HepG2 (cell line): ENCODE measurements around the gene ZNF581. TPM values are rescaled to one million over a fixed set of nuclear protein-coding genes. Genes with fewer than 3 reads are reported as not detected.

Experiments
- ARID4A ChIP-seq: sonication (generic); formaldehyde crosslinking; IDR thresholded peaks from 2 replicates; pipeline ENCODE4 v1.5.0; 2020; ENCODE audit warnings: mild to moderate bottlenecking, missing genetic modification reagents, borderline replicate concordance
- ATF7-NPFF ChIP-seq: sonication (generic); formaldehyde crosslinking; IDR thresholded peaks from 2 replicates; pipeline ENCODE4 v1.8.1; 2023; ENCODE audit warnings: mild to moderate bottlenecking, low read depth, missing genetic modification reagents, moderate library complexity
- CREB1 ChIP-seq, 2 experiments: fragments of 450-650 bp in 1 of 2; IDR thresholded peaks; 2 replicates each; pipeline ENCODE4 v1.6.1; 2016 to 2017; ENCODE audit warnings: control low read depth in 1 of 2, mild to moderate bottlenecking in 1 of 2, missing compliant biosample characterization in 1 of 2, missing genetic modification characterization in 1 of 2
- GMEB1 ChIP-seq: sonication (generic); formaldehyde crosslinking; IDR thresholded peaks from 2 replicates; pipeline ENCODE4 v1.5.1; 2020; ENCODE audit warnings: missing genetic modification reagents, mild to moderate bottlenecking, borderline replicate concordance
- KDM5A ChIP-seq: fragments of 200-600 bp; sonication (generic); IDR thresholded peaks from 2 replicates; pipeline ENCODE4 v1.7.0; 2018; ENCODE audit warnings: antibody characterized with exemption, mild to moderate bottlenecking, low read length, borderline replicate concordance
- KLF16 ChIP-seq, 2 experiments: sonication (generic) in 1 of 2; formaldehyde crosslinking in 1 of 2; IDR thresholded peaks; 2 replicates each; pipeline versions ENCODE4 v1.6.1 to v1.8.0; 2016 to 2023; ENCODE audit warnings: missing genetic modification reagents in 2 of 2, missing compliant biosample characterization in 1 of 2
- PITX1 ChIP-seq: sonication (generic); formaldehyde crosslinking; IDR thresholded peaks from 2 replicates; pipeline ENCODE4 v1.5.1; 2020; ENCODE audit warnings: mild to moderate bottlenecking, missing genetic modification reagents
- POLR2G ChIP-seq: fragments of 200-400 bp; formaldehyde crosslinking; IDR thresholded peaks from 2 replicates; pipeline ENCODE4 v1.6.1; 2018; ENCODE audit warnings: mild to moderate bottlenecking, low read depth, low read length, moderate library complexity
- RFXAP ChIP-seq: sonication (generic); formaldehyde crosslinking; IDR thresholded peaks from 2 replicates; pipeline ENCODE4 v1.4.0; 2020; ENCODE audit warnings: missing genetic modification reagents, borderline replicate concordance
- RXRA ChIP-seq: sonication (generic); formaldehyde crosslinking; IDR thresholded peaks from 2 replicates; pipeline ENCODE4 v1.5.1; 2020; ENCODE audit warnings: missing genetic modification reagents
- TFDP2 ChIP-seq: sonication (generic); formaldehyde crosslinking; IDR thresholded peaks from 2 replicates; pipeline ENCODE4 v1.4.0; 2020; ENCODE audit warnings: missing genetic modification reagents
- ZBTB20 ChIP-seq: sonication (generic); formaldehyde crosslinking; IDR thresholded peaks from 2 replicates; pipeline ENCODE4 v1.8.1; 2023; ENCODE audit warnings: missing genetic modification reagents, low read depth, mild to moderate bottlenecking, borderline replicate concordance
- ZBTB38 ChIP-seq: sonication (generic); formaldehyde crosslinking; IDR thresholded peaks from 2 replicates; pipeline ENCODE4 v1.5.1; 2020; ENCODE audit warnings: mild to moderate bottlenecking, missing genetic modification reagents
- ZKSCAN1 ChIP-seq: fragments of 150-350 bp; IDR thresholded peaks from 2 replicates; pipeline ENCODE4 v1.6.1; 2014; ENCODE audit warnings: low read length
- ZMYM4 ChIP-seq: sonication (generic); formaldehyde crosslinking; IDR thresholded peaks from 2 replicates; pipeline ENCODE4 v1.8.1; 2023; ENCODE audit warnings: mild to moderate bottlenecking, missing genetic modification reagents
- ZNF432 ChIP-seq: sonication (generic); formaldehyde crosslinking; IDR thresholded peaks from 2 replicates; pipeline ENCODE4 v1.5.0; 2020; ENCODE audit warnings: missing genetic modification reagents, mild to moderate bottlenecking, borderline replicate concordance
- ZNF703 ChIP-seq: sonication (generic); formaldehyde crosslinking; IDR thresholded peaks from 2 replicates; pipeline ENCODE4 v1.5.1; 2020; ENCODE audit warnings: missing genetic modification reagents, mild to moderate bottlenecking, moderate library complexity, borderline replicate concordance
- ZNF766 ChIP-seq: sonication (generic); formaldehyde crosslinking; IDR thresholded peaks from 2 replicates; pipeline ENCODE4 v1.5.0; 2020; ENCODE audit warnings: missing genetic modification reagents, borderline replicate concordance
- polyA plus RNA-seq, 8 experiments: library from polyadenylated mRNA; depleted of rRNA in 3 of 8; stranded (reverse) in 7 of 8; unstranded in 1 of 8; fragments of >200 nt; fragmentation: Illumina TruSeq in 4 of 8; extraction: Trizol in 4 of 8; gene quantifications; 2 replicates each; pipeline versions ENCODE4 v1.2.1 to v1.2.3, GENCODE V29; 2011 to 2016; ENCODE audit warnings: low read depth in 4 of 8, missing spikeins in 1 of 8, mixed read lengths in 1 of 8; ENCODE audit not compliant: insufficient read depth in 1 of 8
- total RNA-seq, 5 experiments: library from RNA; depleted of rRNA; stranded (reverse); fragments of >200 nt; fragmentation: Illumina TruSeq; extraction: Trizol; gene quantifications; 2 replicates each; pipeline ENCODE4 v1.2.3, GENCODE V29; 2016; ENCODE audit warnings: low read depth in 1 of 5
- TF ChIP-seq, protein P1 (sequence below): IDR thresholded peaks from 2 replicates; pipeline ENCODE4 v1.6.1; 2016; ENCODE audit warnings: low read depth, control low read depth

The ZNF581 gene
- total and polyA plus RNA-seq, 2 of the 13 experiments (the other 11 are each of a cell fraction or from before 2014, with no cell fraction given), result 19.6 to 49.5 TPM

DNA sequence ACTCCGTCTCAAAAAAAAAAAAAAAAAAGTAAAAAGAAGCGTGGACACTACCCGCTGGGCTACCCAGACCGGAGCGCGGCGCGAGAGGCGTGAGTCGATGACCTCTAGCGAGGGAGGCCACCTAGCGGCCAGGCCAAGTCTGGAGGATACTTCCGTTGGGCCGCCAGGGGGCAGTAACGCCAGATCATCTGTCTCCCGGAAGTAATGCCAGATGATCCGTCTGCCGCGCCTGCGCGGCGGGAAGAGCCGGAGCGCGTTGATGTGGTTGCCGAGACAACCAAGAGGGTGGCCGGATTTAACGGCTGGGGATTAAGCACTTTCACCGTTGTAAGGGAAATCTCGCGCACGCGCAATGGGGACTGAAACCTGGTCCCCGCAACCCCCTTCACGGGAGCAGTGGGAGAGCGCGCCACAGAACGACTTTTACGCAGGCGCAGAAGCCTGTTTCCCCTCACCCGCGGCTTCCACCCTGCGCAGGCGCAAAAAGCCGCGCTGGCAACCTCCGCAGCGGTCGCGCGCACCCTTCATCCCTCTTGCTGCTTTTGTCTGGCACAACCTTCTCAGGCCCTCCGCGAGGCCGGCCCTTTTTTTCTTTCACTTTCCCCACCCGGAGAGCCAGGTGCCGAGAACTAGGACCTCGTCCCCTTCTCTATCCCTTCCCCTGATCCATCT lies 10.3 kb downstream of the ZNF581 start (continued):
- no peak for TF ChIP-seq ZNF432 (CRISPR knock-in tag)
- TF ChIP-seq ZKSCAN1, result 0 out of 2 replicates have a peak, but pooled peaks have one; percentile 26
- no peak for TF ChIP-seq ZNF703
- peak; percentile 82; the same call in 1 of the 2 replicates for TF ChIP-seq RXRA (CRISPR knock-in tag)
- peak; percentile 95 for TF ChIP-seq ZMYM4 (CRISPR knock-in tag)
- TF ChIP-seq TFDP2 (CRISPR knock-in tag), result peak; percentile 83
- peak; percentile 94 for TF ChIP-seq ARID4A (CRISPR knock-in tag)
- peak; percentile 63; the same call in 1 of the 2 replicates for TF ChIP-seq ZNF766
- peak in 1 of 2 experiments; percentile 72; a peak in 1 of 4 replicates for TF ChIP-seq KLF16 (CRISPR knock-in tag; IDR thresholded peaks at IDR 0.05)
- TF ChIP-seq PITX1 (CRISPR knock-in tag), result peak; percentile 88
- TF ChIP-seq POLR2G, result peak; percentile 95
- peak; percentile 53; the same call in 1 of the 2 replicates for TF ChIP-seq GMEB1
- TF ChIP-seq RFXAP (CRISPR knock-in tag), result peak; percentile 26; the same call in 1 of the 2 replicates
- TF ChIP-seq CREB1 (IDR thresholded peaks at IDR 0.05), result peak; percentile 36; the same call in 1 of the 2 replicates
- TF ChIP-seq CREB1 (CRISPR knock-in tag; IDR thresholded peaks at IDR 0.05), result no peak
- peak; percentile 96 for TF ChIP-seq ZBTB38
- TF ChIP-seq, protein P1, sequence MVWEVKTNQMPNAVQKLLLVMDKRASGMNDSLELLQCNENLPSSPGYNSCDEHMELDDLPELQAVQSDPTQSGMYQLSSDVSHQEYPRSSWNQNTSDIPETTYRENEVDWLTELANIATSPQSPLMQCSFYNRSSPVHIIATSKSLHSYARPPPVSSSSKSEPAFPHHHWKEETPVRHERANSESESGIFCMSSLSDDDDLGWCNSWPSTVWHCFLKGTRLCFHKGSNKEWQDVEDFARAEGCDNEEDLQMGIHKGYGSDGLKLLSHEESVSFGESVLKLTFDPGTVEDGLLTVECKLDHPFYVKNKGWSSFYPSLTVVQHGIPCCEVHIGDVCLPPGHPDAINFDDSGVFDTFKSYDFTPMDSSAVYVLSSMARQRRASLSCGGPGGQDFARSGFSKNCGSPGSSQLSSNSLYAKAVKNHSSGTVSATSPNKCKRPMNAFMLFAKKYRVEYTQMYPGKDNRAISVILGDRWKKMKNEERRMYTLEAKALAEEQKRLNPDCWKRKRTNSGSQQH (CRISPR knock-in tag), result 0 out of 2 replicates have a peak, but pooled peaks have one; percentile 36
- TF ChIP-seq ATF7-NPFF (CRISPR knock-in tag), result no peak
- peak; percentile 77; the same call in 1 of the 2 replicates for TF ChIP-seq KDM5A
- TF ChIP-seq ZBTB20 (CRISPR knock-in tag), result 0 out of 2 replicates have a peak, but pooled peaks have one; percentile 32
